ENCODE measurements around the gene LRRC63.
"Not testable (repeated sequence)": the region's sequence is repeated elsewhere in the genome, so short reads cannot be mapped to it uniquely, and the experiment has no call there.

Gene LRRC63

GRCh38 chr13:46182491-46182877 lies 29.2 kb upstream of the LRRC63 start:
- no peak for DNase-seq

GRCh38 chr13:46183018-46183946 lies 28.4 kb upstream of the LRRC63 start:
- DNase-seq = no peak

GRCh38 chr13:46184277-46184699 lies 27.4 kb upstream of the LRRC63 start:
- peak in 1 of 2 experiments; percentile 0 for DNase-seq

GRCh38 chr13:46185634-46186033 lies 26.1 kb upstream of the LRRC63 start:
- no peak for DNase-seq

GRCh38 chr13:46192412-46192811 lies 19.3 kb upstream of the LRRC63 start:
- no peak for DNase-seq

DNA sequence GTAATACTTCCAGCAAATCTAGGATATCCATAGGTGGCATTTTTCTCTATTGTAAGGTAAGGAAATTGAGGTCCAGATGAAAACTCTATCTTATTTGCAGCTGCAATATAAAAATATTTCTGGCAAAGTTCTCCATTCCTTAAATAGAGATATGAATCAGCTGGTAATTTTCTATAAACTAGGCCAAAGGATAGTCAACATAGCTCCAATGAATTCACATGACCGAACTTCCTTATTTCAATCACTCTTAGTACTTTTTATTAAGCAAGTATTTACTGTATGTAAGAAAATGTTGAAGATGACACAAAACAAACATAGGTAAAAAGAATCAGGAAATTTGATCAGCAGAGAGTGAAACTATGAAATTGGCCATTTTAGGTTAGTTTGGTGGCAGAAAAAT lies 16.7 kb upstream of the LRRC63 start:
- no peak for DNase-seq

- DNase-seq = no peak
These were observed 14.3 kb upstream of the LRRC63 start for GRCh38 chr13:46197299-46198048.

DNA sequence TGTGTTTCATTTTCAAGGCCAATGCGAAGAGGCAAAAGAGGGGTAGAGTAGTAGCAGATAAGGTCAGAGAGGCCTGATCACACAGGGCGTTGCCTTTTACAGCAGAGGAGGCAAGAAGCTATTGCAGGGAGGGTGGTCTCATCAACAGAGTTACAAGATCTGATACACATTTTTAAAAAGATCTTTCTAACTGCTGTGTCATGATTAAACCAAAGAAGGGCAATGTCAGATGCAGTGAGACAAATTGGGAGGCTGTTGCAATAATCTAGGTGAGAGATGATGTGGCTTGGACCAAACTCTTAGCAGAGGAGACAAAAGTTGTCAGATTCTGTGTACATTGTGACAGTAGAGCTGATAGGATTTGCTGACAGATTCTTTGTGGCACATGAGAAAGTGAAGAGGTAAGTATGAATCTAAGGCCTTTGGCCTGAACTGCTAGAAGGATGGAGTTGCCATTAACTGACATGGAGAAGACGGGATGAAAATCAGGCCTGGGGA lies 13.0 kb upstream of the LRRC63 start:
- DNase-seq = no peak

- DNase-seq = no peak
These were observed 9.4 kb upstream of the LRRC63 start for GRCh38 chr13:46202188-46202795.

DNA sequence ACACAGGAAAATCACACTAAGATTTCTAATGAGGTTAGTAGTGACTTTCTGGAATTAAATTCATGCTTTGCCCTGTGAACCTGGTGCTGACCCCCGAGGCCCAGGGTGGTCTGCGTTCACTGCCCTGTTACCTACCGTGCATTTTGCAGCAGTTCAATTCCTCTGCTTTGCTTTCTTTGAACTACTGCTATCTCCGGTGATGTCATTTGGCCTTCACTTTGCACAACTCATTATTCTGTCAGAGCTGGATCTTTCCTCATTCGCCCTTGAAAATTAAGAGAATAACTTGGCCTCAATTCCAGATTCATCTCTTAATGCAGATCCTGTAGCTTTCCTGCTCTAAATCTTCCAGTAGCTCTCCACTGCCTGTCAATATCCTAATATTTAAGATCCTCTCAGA lies 8.8 kb upstream of the LRRC63 start:
- no peak for DNase-seq

GRCh38 chr13:46206143-46206542 lies 5.6 kb upstream of the LRRC63 start:
- DNase-seq = no peak

- no peak for DNase-seq
These were observed 3.9 kb upstream of the LRRC63 start for GRCh38 chr13:46207828-46208227.

- no peak for DNase-seq
These were observed 1.2 kb upstream of the LRRC63 start for GRCh38 chr13:46210362-46211083.

- no peak for DNase-seq
These were observed 629 bp upstream of the LRRC63 start for GRCh38 chr13:46211116-46211482.

DNA sequence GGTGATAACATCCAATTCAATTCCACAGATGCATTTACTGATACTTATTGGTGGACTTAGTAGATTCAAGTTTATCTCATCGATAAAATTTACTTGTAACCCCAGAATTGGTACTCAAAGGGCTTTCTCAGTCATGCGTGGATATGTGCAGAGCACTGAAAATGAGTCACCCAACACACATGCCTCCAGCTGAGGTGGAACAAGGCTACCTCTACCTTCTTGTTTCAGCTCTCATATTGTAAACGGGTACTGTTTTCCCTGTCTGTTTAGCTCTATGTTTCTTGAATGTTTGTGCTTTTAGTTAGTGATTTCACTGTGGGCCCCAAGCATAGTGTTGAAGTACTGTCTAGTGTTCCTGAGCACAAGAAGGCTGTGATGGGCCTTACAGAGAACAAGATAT lies 1.5 kb downstream of the LRRC63 start:
- no peak for DNase-seq

DNA sequence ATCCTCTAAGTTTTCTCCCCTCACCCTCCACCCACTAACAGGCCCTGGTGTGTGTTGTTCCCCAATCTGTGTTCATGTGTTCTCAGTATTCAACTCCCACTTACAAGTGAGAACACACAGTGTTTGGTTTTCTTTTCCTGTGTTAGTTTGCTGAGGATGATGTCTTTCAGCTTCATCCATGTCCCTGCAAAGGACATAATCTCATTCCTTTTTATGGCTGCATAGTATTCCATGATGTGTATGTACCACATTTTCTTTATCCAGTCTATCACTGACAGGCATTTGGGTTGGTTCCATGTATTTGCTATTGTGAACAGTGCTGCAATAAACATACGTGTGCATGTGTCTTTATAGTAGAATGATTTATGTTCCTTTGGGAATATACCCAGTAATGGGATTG lies 3.0 kb downstream of the LRRC63 start:
- DNase-seq = not testable (repeated sequence)

DNA sequence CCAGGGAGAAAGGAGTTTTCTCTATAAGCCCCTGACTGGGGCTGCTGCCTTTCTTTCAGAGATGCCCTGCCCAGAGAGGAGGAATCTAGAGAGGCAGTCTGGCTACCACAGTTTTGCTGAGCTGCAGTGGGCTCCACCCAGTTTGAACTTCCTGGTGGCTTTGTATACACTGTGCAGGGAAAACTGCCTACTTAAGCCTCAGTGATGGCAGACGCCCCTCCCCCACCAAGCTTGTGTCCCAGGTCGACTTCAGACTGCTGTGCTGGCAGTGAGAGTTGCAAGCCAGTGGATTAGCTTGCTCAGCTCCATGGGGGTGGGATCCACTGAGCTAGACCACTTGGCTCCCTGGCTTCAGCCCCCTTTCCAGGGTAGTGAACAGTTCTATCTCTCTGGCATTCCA lies 8.5 kb downstream of the LRRC63 start:
- not testable (repeated sequence) for DNase-seq

DNA sequence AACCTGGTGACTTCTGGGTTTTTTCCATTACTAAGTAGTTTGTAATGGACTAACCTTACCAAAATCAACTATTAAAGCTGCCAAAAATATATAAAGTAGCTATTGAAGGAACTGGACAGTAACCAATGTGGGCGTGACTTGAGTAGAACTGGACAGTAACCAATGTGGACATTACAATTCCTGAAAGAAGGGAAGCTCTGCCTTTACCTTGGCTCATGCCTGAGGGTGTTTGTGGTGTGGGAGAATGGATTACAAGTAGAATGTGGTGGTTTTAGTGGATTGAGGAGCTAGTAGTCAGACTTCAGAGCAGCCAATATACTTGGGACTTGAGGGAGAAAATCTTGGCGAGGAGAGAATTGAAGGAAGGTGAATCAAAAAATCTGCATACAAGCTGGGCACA lies 17.5 kb downstream of the LRRC63 start:
- no peak for DNase-seq

DNA sequence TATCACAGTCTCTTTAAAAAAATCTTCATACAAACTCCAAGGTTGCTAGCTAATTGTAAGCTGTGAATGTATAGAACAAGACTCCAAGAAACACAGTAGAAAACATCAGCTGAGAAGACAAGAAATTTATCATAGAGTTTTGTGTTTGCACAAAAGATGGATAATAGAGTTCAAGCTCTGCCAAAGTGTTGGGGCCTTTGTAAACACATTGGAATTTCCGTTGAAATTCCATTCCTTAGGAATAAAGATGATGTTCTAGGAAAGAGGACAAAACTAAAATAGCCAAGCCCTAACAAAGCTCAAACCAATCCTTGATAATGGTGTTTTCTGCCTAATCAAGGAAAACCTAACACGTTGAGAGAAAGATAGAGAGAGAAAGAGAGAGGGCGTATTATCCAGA lies 20.6 kb downstream of the LRRC63 start:
- no peak for DNase-seq

DNA sequence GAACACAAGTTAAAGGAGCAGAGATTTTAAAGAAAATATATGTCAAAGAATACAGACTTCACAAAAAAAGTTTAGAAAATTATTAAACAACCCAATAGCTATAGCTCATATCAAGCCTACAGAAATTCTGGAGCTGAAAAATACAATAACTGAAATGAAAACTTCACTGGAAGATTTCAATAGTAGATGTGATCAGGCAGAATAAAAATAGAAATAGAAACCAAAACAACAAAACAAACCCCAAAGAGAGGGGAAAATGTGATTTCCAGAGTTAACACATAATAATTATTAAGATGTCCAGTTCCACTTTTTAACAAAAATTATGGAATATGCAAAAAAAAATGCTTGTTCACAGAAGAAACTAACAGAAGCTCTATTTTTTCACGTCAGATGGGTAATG lies 23.6 kb downstream of the LRRC63 start:
- DNase-seq = no peak

DNA sequence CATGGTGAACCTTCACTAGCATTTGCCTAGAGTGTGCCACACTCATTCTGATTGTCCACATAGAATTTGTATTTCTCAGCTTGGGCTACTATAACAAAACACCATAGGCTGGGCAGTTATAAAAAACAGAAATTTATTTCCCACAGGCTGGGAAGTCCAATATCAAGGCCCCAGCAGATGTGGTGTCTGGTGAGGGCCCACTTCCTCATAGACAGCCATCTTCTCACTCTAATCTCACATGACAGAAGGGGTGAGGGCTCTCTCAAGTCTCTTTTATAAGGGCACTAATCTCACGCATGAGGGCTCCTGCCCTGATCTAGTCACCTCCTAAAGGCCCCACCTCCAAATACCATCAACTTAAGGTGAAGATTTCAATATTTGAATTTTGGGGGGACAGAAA lies 53.6 kb downstream of the LRRC63 start:
- no peak for DNase-seq

- no peak for DNase-seq
These were observed 55.4 kb downstream of the LRRC63 start for GRCh38 chr13:46267166-46267565.

GRCh38 chr13:46270416-46270815 lies 58.7 kb downstream of the LRRC63 start:
- DNase-seq = no peak

Data from SHP77 (cell line).